ENCODE results near the gene FGF14.

DNA sequence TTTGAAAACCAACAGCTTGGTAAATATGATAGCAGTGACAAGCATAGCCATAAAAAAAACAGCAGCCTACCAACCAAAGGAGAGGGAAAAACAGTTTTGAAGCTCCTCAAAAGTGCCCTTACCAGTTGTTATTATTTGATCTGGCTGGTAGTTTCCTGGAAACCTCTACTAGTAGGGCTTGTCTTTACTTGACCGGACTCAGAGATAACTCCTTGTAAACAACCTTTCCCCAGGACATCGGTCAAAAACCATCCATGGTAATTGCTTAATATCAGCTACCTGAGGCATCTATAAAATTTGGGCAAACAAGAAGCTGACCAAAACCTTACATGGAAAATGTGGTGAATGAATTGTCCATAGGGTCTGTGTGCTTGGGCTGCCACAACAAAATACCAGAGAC, 210.9 kb downstream of the FGF14 start:
- no peak for TF ChIP-seq POLR2A (IDR thresholded peaks at IDR 0.05)
- TF ChIP-seq EP300 (IDR thresholded peaks at IDR 0.05), result no peak
- TF ChIP-seq, protein P1, sequence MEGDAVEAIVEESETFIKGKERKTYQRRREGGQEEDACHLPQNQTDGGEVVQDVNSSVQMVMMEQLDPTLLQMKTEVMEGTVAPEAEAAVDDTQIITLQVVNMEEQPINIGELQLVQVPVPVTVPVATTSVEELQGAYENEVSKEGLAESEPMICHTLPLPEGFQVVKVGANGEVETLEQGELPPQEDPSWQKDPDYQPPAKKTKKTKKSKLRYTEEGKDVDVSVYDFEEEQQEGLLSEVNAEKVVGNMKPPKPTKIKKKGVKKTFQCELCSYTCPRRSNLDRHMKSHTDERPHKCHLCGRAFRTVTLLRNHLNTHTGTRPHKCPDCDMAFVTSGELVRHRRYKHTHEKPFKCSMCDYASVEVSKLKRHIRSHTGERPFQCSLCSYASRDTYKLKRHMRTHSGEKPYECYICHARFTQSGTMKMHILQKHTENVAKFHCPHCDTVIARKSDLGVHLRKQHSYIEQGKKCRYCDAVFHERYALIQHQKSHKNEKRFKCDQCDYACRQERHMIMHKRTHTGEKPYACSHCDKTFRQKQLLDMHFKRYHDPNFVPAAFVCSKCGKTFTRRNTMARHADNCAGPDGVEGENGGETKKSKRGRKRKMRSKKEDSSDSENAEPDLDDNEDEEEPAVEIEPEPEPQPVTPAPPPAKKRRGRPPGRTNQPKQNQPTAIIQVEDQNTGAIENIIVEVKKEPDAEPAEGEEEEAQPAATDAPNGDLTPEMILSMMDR (IDR thresholded peaks at IDR 0.05), result no peak
- TF ChIP-seq POLR2AphosphoS5 (IDR thresholded peaks at IDR 0.05), result no peak
